Measurements from ENCODE around the gene PPP1R12A.

The PPP1R12A gene

GRCh38 chr12:79765157-79765556 lies 169.7 kb downstream of the PPP1R12A start:
- DNase-seq, result no peak

GRCh38 chr12:79764641-79765040 lies 170.3 kb downstream of the PPP1R12A start:
- no peak for DNase-seq

DNA sequence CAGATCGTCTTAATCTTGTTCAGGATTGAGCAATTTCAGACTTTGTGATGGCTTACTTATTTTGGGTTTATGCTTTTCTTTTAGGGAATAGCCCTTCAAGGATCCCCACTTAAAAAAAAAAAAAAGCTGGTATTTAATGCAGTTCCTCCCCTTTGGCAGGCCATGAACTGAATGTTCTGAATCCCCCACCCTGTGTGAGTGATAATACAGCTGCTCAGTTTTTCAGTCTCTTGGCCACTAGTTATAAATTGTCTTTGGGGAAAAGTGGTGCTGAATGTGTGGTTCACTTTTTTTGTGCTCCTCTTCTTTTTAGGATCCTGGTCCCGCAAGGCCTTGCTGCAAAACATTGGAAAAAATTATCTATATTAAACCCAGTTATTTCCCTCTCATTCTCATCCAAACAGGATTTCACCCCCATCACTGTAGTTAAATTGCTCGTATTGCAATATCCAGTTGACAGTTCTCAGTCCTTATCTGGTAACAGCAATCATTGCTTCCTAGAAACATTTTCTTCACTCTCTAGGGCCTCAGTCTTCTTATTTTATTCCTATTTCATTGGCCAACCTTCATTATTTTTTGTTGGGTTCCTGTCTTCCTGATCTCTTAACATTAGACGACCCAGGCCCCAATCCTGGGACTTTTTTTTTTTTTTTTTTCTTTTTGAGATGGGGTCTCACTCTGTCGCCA lies 171.0 kb downstream of the PPP1R12A start:
- DNase-seq, result no peak

DNA sequence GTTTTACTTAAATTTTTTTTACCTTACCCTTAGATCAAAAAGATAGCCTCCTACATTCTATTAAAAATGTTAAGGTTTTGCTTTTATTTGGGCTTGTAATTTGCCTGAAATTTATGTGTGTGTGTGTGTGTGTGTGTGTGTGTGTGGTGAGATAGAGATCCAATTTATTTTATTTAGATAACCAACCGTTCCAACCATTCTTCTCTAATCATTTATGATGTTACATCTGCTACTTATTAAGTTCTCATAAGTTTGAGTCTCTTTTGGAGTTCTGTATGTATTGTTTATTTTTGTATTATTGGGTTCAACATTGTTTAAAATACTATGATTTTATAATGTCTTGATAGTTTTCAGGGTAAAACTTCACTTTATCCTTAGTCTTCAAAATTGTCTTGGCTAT lies 173.6 kb downstream of the PPP1R12A start:
- no peak for DNase-seq

GRCh38 chr12:79747274-79747673 lies 187.6 kb downstream of the PPP1R12A start:
- no peak for DNase-seq

GRCh38 chr12:79737875-79738718 lies 196.8 kb downstream of the PPP1R12A start:
- DNase-seq, result peak; percentile 72

GRCh38 chr12:79732638-79733037 lies 202.3 kb downstream of the PPP1R12A start:
- DNase-seq, result no peak

- no peak for DNase-seq
These were observed 208.9 kb downstream of the PPP1R12A start for GRCh38 chr12:79725987-79726386.

Data from RPMI8226 (cell line).